Measurements from ENCODE around the gene BIRC7.

DNA sequence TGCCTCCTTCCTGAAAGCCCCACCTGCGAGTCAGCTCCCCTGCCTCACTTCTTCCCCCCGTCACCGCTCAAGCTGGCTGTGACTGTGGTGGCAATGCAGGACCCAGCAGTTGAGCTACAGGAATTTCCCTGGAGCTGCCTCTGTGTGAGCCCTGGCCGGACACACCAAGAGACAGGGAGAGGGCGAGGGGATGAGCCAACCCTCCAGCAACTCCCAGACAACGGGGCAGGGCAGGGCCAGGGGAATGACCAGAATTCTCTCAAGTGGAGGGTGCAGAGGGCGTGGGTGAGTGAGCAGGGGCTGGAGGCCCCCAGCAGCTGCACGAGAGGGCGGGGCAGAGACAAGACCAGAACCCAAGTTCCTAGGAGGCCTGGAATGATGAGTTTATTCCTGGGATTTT, 32.0 kb downstream of the BIRC7 start:
- TF ChIP-seq CTCF (IDR thresholded peaks at IDR 0.05) (no peak), POLR2A (IDR thresholded peaks at IDR 0.05) (no peak), EP300 (IDR thresholded peaks at IDR 0.05) (no peak)

Data from tibial nerve (tissue), 4 donors.